GM12801 (cell line): ENCODE data around the gene MTRR.

Source experiments
- TF ChIP-seq, protein P1 (sequence below): IDR thresholded peaks from one replicate; pipeline ENCODE4 v1.5.1; 2011; ENCODE audit warnings: control low read depth; ENCODE audit not compliant: insufficient read length; ENCODE audit errors: extremely low read depth

MTRR gene

DNA sequence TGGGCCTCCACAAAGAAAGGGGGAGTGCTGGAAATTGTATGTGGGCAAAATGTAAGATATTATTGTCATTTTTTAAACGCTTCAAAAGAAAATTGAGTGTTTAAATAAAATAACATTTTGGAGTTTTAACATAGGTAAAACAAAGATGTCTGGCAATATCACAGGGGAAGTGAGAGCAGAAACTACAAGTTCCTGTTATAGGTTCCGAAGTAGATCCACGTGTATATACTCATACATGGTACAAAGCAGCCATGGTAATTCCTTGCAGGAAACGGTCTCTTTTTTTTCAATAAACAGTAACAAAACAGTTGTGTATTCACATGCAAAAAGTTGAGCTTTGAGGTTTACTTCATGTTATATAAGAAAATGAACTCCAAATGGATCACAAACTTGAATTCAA is 78.4 kb downstream of the MTRR start:
- TF ChIP-seq, protein P1, sequence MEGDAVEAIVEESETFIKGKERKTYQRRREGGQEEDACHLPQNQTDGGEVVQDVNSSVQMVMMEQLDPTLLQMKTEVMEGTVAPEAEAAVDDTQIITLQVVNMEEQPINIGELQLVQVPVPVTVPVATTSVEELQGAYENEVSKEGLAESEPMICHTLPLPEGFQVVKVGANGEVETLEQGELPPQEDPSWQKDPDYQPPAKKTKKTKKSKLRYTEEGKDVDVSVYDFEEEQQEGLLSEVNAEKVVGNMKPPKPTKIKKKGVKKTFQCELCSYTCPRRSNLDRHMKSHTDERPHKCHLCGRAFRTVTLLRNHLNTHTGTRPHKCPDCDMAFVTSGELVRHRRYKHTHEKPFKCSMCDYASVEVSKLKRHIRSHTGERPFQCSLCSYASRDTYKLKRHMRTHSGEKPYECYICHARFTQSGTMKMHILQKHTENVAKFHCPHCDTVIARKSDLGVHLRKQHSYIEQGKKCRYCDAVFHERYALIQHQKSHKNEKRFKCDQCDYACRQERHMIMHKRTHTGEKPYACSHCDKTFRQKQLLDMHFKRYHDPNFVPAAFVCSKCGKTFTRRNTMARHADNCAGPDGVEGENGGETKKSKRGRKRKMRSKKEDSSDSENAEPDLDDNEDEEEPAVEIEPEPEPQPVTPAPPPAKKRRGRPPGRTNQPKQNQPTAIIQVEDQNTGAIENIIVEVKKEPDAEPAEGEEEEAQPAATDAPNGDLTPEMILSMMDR: no peak
